NCI-H748 (cell line): Measurements from ENCODE around the gene SYK.

Experiments used
- DNase-seq: peaks from one replicate; lab custom pipeline; 2025; ENCODE audit not compliant: unreplicated experiment; lab: John Stamatoyannopoulos, UW

The SYK gene

DNA sequence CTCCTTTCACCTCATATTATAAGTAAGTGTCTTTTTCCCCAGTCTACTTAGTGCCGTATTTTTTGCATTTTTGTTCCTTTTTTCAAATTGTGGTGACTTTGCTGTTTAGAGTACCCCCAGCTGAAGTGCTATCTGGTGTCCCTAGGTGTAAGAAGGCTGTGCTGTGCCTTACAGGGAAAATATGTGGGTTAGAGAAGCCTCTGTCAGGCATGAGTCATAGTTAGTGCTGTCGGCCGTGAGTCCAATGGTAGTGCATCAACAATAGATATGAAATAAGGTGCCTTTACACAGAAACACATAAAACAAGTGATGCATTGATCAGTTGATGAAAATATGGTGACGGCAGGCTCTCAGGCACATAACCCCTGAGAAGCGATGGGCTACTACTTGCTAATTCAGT, 20.1 kb downstream of the SYK start:
- DNase-seq = no peak

- no peak for DNase-seq
These were observed 21.2 kb downstream of the SYK start for GRCh38 chr9:90822866-90823265.

- DNase-seq = no peak
These were observed 24.0 kb downstream of the SYK start for GRCh38 chr9:90825586-90825985.

DNA sequence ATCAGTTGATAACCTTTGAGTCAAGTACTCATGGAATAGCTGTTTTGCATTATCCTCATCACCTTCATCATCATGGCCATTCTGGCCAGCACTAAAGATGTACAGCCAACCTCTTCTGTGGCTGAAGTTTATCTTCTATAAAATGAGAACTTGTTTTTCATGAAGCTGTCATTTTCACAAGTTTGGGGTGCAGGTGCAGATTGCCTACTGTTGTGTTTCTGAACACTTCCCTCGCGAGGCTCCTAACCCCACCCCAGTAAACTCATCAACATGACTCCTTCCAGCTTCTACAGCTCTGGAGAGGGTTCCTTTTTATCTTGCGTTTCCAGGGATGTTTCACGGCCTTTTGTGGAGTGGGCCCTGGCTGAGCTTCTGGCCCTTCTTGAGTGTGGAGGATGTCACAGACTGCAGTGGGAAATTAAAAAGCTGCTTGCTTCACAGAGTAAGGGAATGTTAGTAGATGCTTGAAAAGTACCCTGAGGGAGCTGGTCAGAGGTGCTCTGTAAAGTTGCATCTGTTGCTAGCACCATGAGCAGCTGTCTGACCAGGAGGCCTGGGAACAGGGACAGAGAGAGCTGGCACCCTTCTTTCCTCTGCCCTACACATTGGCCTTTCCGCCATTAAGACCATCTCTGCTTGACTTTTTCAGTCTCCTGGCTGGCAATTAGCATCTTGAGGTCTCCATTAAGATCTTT, 24.9 kb downstream of the SYK start:
- DNase-seq = no peak

GRCh38 chr9:90827181-90827871, 25.7 kb downstream of the SYK start:
- DNase-seq = no peak

DNA sequence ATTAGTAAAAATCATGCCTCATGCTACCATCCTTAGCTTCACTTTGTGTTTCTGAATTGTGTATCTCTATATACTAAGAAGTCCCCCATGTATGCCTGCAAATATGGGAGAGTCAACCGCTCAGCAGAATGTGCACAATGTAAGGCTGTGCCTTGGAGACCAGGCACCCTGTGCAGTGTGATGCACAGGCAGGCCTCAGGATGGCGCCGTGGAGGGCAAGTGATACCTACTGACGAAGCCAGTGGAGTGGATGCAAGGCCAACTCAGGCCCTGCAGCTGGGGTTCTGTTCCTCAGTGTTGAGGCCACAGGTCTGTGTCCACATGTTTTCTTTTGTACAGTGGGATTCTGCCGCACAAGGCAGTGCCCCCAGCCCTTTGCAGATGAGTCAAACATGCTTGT, 28.4 kb downstream of the SYK start:
- no peak for DNase-seq

- DNase-seq = peak; percentile 19
These were observed 29.4 kb downstream of the SYK start for GRCh38 chr9:90830977-90831376.

DNA sequence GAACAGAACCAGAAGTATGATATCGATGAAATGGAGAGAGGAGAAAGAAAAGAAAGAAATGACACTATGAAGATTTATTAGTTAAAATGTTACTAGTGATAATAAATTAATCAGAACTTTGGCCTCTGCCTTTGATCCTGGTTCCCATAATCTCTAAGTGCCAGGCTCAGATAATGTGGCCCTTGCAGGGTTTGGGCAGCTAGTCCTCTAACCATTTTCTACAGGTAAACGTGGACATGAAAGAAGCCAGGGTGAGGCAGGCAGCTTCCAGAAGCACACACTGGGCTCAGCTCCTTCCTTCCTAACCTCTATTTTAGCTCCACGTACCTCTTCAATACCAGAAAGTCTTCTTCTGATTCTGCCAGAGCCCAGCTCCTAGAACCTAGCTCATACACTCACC, 30.6 kb downstream of the SYK start:
- no peak for DNase-seq

- DNase-seq = no peak
These were observed 33.4 kb downstream of the SYK start for GRCh38 chr9:90834828-90835595.

GRCh38 chr9:90836411-90837080, 34.9 kb downstream of the SYK start:
- DNase-seq = peak; percentile 13

DNA sequence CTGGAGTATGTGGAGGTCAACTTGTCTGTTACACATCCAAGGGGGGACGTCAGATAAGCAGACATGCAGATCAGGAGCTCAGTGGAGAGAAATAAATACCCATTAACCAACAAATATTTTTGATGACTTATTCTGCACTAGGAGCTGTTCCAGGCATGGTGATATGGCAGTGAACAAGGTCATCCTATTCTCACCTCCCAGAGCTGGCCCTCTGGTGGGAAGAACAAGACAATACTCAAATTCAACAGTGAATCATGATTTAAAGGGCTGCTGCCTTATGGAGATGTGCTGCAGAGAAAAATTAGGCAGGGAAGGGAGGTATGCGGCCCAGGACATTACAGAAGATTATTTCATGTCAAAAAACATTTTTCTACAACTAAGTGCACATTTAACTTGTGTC, 36.5 kb downstream of the SYK start:
- no peak for DNase-seq

- DNase-seq = no peak
These were observed 37.0 kb downstream of the SYK start for GRCh38 chr9:90838581-90839154.

DNA sequence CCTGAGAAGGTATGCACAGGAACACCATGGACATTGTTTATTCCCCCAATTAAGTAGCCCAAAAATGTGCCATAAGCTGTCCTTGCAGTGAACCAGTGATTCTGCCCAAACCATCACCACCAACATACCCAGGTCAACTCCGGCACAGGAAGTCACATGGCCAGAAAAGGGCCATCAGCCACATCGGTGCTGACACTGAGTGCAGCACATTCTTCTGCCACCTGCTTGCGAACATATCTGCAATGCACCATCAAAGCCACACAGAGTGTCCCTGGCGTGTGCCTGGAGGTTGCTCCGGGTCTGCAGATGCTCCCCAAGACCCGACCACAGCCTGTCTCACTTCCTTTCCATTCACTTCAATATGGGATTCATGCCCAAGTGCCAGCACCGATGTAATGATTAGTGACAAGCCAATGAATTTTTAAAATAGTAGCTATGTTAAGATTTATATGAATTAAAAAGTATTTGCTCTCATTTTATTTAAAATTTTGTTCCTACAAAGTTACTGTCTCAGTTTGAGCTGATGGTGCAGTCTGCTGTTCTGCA, 37.6 kb downstream of the SYK start:
- DNase-seq = no peak

DNA sequence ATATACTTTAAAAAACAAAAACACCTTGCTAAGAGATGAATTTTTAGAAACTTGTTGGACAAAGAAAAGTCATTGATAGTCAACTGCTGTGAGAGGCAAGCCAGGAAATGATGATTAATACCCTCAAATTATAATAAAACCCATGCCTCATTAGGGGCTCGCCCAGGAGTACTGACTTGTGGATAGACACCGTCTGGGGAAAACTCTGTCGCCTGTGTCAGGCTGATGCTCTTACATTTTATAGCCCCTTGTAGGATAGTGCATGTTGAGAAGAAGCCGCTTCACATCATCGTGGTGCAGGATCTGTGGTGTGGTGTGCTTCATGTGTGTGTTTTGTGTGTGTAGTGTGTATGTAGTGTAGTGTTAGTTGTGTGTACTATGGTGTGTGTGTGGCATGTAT, 39.1 kb downstream of the SYK start:
- DNase-seq = no peak

- no peak for DNase-seq
These were observed 39.6 kb downstream of the SYK start for GRCh38 chr9:90841213-90841612.

- DNase-seq = no peak
These were observed 40.0 kb downstream of the SYK start for GRCh38 chr9:90841615-90842014.

GRCh38 chr9:90842176-90842777, 40.7 kb downstream of the SYK start:
- no peak for DNase-seq

GRCh38 chr9:90842996-90843395, 41.4 kb downstream of the SYK start:
- DNase-seq = no peak

GRCh38 chr9:90843525-90843924, 41.9 kb downstream of the SYK start:
- no peak for DNase-seq

DNA sequence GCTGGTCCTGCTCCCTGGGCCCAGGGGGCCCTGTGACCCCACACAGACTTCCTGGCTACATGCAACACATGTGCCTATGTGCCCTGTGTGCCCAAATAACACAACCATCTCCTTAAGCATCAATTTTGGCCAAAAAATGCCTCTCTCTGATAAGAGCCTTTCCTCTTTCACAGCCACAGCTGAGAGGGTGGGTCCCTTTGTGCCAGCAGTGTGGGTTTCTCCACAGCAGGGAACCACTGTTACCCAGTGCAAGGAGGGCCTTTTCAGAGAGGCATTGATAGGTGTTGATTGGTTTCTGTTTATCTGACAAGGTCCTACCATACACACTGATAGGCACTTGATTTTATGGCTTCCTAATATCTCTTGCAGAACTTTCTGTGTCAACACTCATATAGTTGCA, 42.7 kb downstream of the SYK start:
- DNase-seq = no peak
